Thyroid gland (tissue), 4 donors: Measurements from ENCODE around the gene CDAN1.

ENCODE experiments used
- CTCF ChIP-seq, 6 experiments: fragments of 200-600 bp in 3 of 6; fragments of 450-650 bp in 3 of 6; sonication (generic) in 3 of 6; IDR thresholded peaks; one replicate each; pipeline ENCODE4 v1.5.1; 2016 to 2019; ENCODE audit warnings: antibody characterized with exemption in 6 of 6, mild to moderate bottlenecking in 2 of 6, inconsistent platforms in 1 of 6, moderate library complexity in 1 of 6
- POLR2A ChIP-seq, 2 donors: fragments of 450-650 bp; IDR thresholded peaks; one replicate each; pipeline ENCODE4 v1.6.1; 2017; ENCODE audit warnings: antibody characterized with exemption in 2 of 2, mild to moderate bottlenecking in 2 of 2, moderate library complexity in 1 of 2

GRCh38 chr15:42772144-42772543 is 35.2 kb upstream of the CDAN1 start:
- TF ChIP-seq CTCF (IDR thresholded peaks at IDR 0.05) (no peak), POLR2A (IDR thresholded peaks at IDR 0.05) (no peak)
